Measurements from ENCODE around the gene SAGE1. TPM values are rescaled to one million over a fixed set of nuclear protein-coding genes. Genes with fewer than 3 reads are reported as not detected.

The SAGE1 gene
- total and polyA plus RNA-seq, 9 of the 15 experiments (the other 6 are each of a cell fraction or from before 2014, with no cell fraction given), result 14.6 to 79.2 (median 29.3) TPM

GRCh38 chrX:135914404-135914803 lies 20.9 kb downstream of the SAGE1 start (continued):
- TF ChIP-seq AFF1 (IDR thresholded peaks at IDR 0.05; ENCODE audit: low read depth in 1 of 2, partially characterized antibody in 2 of 2) (peak in 1 of 2 experiments; percentile 58), ZNF512 (tag; IDR thresholded peaks at IDR 0.05) (no peak), RBM34 (IDR thresholded peaks at IDR 0.05; ENCODE audit: borderline replicate concordance, insufficient read depth, low read length) (no peak), NCOR1 (IDR thresholded peaks at IDR 0.05) (peak; percentile 95), RBM17 (IDR thresholded peaks at IDR 0.05; ENCODE audit: borderline replicate concordance, low read depth, low read length) (no peak), CBX3 (IDR thresholded peaks at IDR 0.05; ENCODE audit: borderline replicate concordance in 1 of 2, low read length in 2 of 2) (no peak), ZNF217 (CRISPR knock-in tag; IDR thresholded peaks at IDR 0.05) (no peak), MYC (IDR thresholded peaks at IDR 0.05; ENCODE audit: low read depth, low read length) (no peak), MYC (CRISPR knock-in tag; IDR thresholded peaks at IDR 0.05; ENCODE audit: borderline replicate concordance, low read depth) (no peak), HSF4 (CRISPR knock-in tag; IDR thresholded peaks at IDR 0.05; ENCODE audit: borderline replicate concordance) (no peak), MTA1 (IDR thresholded peaks at IDR 0.05; ENCODE audit: borderline replicate concordance) (peak; percentile 79), LCOR (CRISPR knock-in tag; IDR thresholded peaks at IDR 0.05) (0 out of 2 replicates have a peak, but pooled peaks have one; percentile 29), NFIC (IDR thresholded peaks at IDR 0.05) (peak; percentile 94), ZNF77 (CRISPR knock-in tag; IDR thresholded peaks at IDR 0.05) (no peak), TCF3 (CRISPR knock-in tag; IDR thresholded peaks at IDR 0.05) (peak; percentile 99), BHLHE40 (IDR thresholded peaks at IDR 0.05; ENCODE audit: low read length) (peak; percentile 91), ZNF699 (CRISPR knock-in tag; IDR thresholded peaks at IDR 0.05; ENCODE audit: insufficient replicate concordance) (no peak), CREB3 (tag; conservative IDR thresholded peaks at IDR 0.05; ENCODE audit: low read depth) (0 out of 2 replicates have a peak, but pooled peaks have one; percentile 42), CEBPB (tag; IDR thresholded peaks at IDR 0.05) (no peak), UBTF (IDR thresholded peaks at IDR 0.05; ENCODE audit: borderline replicate concordance in 1 of 2, low read depth in 2 of 2, low read length in 2 of 2) (no peak)
